Smooth muscle cell (in vitro differentiated cells): ENCODE data around the gene SEBOX. TPM values are rescaled to one million over a fixed set of nuclear protein-coding genes. Genes with fewer than 3 reads are reported as not detected.

Experiments used
- DNase-seq: peaks from one replicate; lab custom pipeline; 2025; ENCODE audit not compliant: unreplicated experiment; lab: John Stamatoyannopoulos, UW
- H2AFZ ChIP-seq: fragments of 200-600 bp; sonication (generic); 2 replicates; pipeline ENCODE4 v1.6.0; 2016; ENCODE audit warnings: antibody characterized with exemption, low read depth, mild to moderate bottlenecking
- H3F3A ChIP-seq: fragments of 200-600 bp; sonication (generic); 2 replicates; pipeline ENCODE4 v1.6.0; 2017; ENCODE audit warnings: antibody characterized with exemption, low read depth
- H3K27ac ChIP-seq: fragments of 200-600 bp; sonication (generic); 2 replicates; pipeline ENCODE4 v1.5.1; 2016; ENCODE audit warnings: low read depth, mild to moderate bottlenecking
- H3K27me3 ChIP-seq: fragments of 200-600 bp; sonication (generic); 2 replicates; pipeline ENCODE4 v1.6.1; 2016; ENCODE audit warnings: low read depth, mild to moderate bottlenecking
- H3K36me3 ChIP-seq: fragments of 200-600 bp; sonication (generic); 2 replicates; pipeline ENCODE4 v1.5.1; 2016; ENCODE audit warnings: low read depth
- H3K4me1 ChIP-seq: fragments of 200-600 bp; sonication (generic); 2 replicates; pipeline ENCODE4 v1.5.1; 2016; ENCODE audit warnings: low read depth
- H3K4me2 ChIP-seq: fragments of 200-600 bp; sonication (generic); 2 replicates; pipeline ENCODE4 v1.6.0; 2016; ENCODE audit warnings: mild to moderate bottlenecking
- H3K4me3 ChIP-seq: fragments of 200-600 bp; sonication (generic); 2 replicates; pipeline ENCODE4 v1.5.1; 2016; ENCODE audit warnings: mild to moderate bottlenecking
- H3K79me2 ChIP-seq: fragments of 200-600 bp; sonication (generic); 2 replicates; pipeline ENCODE4 v1.6.0; 2016; ENCODE audit warnings: low read depth, mild to moderate bottlenecking
- H3K9ac ChIP-seq: fragments of 200-600 bp; sonication (generic); 2 replicates; pipeline ENCODE4 v1.6.0; 2016; ENCODE audit warnings: low read depth
- H3K9me3 ChIP-seq: fragments of 200-600 bp; sonication (generic); replicated peaks from 2 replicates; pipeline ENCODE4 v1.5.1; 2016; ENCODE audit warnings: low read depth
- H4K20me1 ChIP-seq: fragments of 200-600 bp; sonication (generic); 2 replicates; pipeline ENCODE4 v1.6.0; 2016; ENCODE audit warnings: low read depth
- whole genome bisulfite sequencing: methylation state at CpG from one replicate; pipeline ENCODE4 v1.1.7; 2016; ENCODE audit warnings: low lambda C conversion rate; 5-methylcytosine and 5-hydroxymethylcytosine counted together
- polyA plus RNA-seq: library from polyadenylated mRNA; unstranded; fragments of >200 nt; fragmentation: Nextera tagmentation; extraction: Ambion mirVana; gene quantifications from 2 replicates; pipeline ENCODE4 v1.2.1, GENCODE V29; 2016
- total RNA-seq: library from RNA; depleted of rRNA; stranded (reverse); fragments of >200 nt; gene quantifications from 2 replicates; pipeline ENCODE4 v1.2.3, GENCODE V29; 2014
- TF ChIP-seq, protein P1 (sequence below): fragments of 200-600 bp; sonication (generic); IDR thresholded peaks from 2 replicates; pipeline ENCODE4 v1.5.1; 2017; ENCODE audit warnings: borderline replicate concordance, mild to moderate bottlenecking, antibody characterized with exemption; ENCODE audit not compliant: insufficient read depth, poor library complexity, severe bottlenecking

The SEBOX gene
- total and polyA plus RNA-seq, 2 experiments from 2014 or later: not detected

GRCh38 chr17:28335201-28335958 lies 29.6 kb downstream of the SEBOX start, which contains the start of the genes IFT20 and TNFAIP1:
Gene IFT20, minus strand, starts transcription at chr17:28335472. Its CDS starts 3,487 bp downstream, at chr17:28331985.
Gene TNFAIP1, plus strand, starts transcription at chr17:28335761. Its CDS starts 3,761 bp downstream, at chr17:28339522.
- H3K4me1 ChIP-seq: peaks cover 17% of the 10 kb centered on the region
- H3F3A ChIP-seq: peaks cover 18% of the 10 kb centered on the region
- H3K36me3 ChIP-seq: no peaks in the 10 kb centered on the region
- peak within 1 kb of the TSS; percentile 77 for H3K4me3 ChIP-seq
- peak within 1 kb of the TSS; percentile 97 for H3K27ac ChIP-seq
- H3K27me3 ChIP-seq: no peaks in the 10 kb centered on the region
- H3K9me3 ChIP-seq: no peaks in the 10 kb centered on the region
- peak within 1 kb of the TSS; percentile 99 for H3K9ac ChIP-seq
- WGBS: under 1% methylated on average over 61 of the region's 62 CpGs
- H3K79me2 ChIP-seq: peaks cover 61% of the 10 kb centered on the region
- H4K20me1 ChIP-seq: peaks cover 63% of the 10 kb centered on the region
- TF ChIP-seq, protein P1, sequence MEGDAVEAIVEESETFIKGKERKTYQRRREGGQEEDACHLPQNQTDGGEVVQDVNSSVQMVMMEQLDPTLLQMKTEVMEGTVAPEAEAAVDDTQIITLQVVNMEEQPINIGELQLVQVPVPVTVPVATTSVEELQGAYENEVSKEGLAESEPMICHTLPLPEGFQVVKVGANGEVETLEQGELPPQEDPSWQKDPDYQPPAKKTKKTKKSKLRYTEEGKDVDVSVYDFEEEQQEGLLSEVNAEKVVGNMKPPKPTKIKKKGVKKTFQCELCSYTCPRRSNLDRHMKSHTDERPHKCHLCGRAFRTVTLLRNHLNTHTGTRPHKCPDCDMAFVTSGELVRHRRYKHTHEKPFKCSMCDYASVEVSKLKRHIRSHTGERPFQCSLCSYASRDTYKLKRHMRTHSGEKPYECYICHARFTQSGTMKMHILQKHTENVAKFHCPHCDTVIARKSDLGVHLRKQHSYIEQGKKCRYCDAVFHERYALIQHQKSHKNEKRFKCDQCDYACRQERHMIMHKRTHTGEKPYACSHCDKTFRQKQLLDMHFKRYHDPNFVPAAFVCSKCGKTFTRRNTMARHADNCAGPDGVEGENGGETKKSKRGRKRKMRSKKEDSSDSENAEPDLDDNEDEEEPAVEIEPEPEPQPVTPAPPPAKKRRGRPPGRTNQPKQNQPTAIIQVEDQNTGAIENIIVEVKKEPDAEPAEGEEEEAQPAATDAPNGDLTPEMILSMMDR: no peak
- DNase-seq: peak; percentile 89
- H2AFZ ChIP-seq: no peak within 1 kb of the TSS
- peak within 1 kb of the TSS; percentile 90 for H3K4me2 ChIP-seq

- Histone ChIP-seq H3K27me3 (no peaks in the 10 kb centered on the region), H3K4me2 (peak overlapping the region; percentile 88), H3K9ac (peak overlapping the region; percentile 99), H3F3A (peaks cover 18% of the 10 kb centered on the region), H3K27ac (peak overlapping the region; percentile 97), H3K36me3 (no peaks in the 10 kb centered on the region), H3K4me1 (peaks cover 17% of the 10 kb centered on the region), H3K4me3 (peak overlapping the region; percentile 77), H2AFZ (no peak overlapping the region), H4K20me1 (peaks cover 57% of the 10 kb centered on the region), H3K9me3 (no peaks in the 10 kb centered on the region), H3K79me2 (peaks cover 55% of the 10 kb centered on the region)
- DNase-seq: no peak
- 21% methylated on average over 18 of the region's 18 CpGs for WGBS
- TF ChIP-seq, protein P1: no peak
These were observed 30.3 kb downstream of the SEBOX start for GRCh38 chr17:28334666-28335200.

- peaks cover 51% of the 10 kb centered on the region for H4K20me1 ChIP-seq
- H3F3A ChIP-seq: peaks cover 18% of the 10 kb centered on the region
- WGBS: 77% methylated on average over 6 of the region's 6 CpGs
- TF ChIP-seq, protein P1: no peak
- H3K4me2 ChIP-seq: peak overlapping the region; percentile 88
- H3K9ac ChIP-seq: peak overlapping the region; percentile 99
- H3K27ac ChIP-seq: peak overlapping the region; percentile 97
- peak overlapping the region; percentile 77 for H3K4me3 ChIP-seq
- no peaks in the 10 kb centered on the region for H3K27me3 ChIP-seq
- H3K79me2 ChIP-seq: peaks cover 49% of the 10 kb centered on the region
- H3K4me1 ChIP-seq: peaks cover 17% of the 10 kb centered on the region
- H3K9me3 ChIP-seq: no peaks in the 10 kb centered on the region
- no peak overlapping the region for H2AFZ ChIP-seq
- no peaks in the 10 kb centered on the region for H3K36me3 ChIP-seq
- DNase-seq: no peak
These were observed 30.8 kb downstream of the SEBOX start for GRCh38 chr17:28334171-28334570.
